Fibroblast of lung (primary cell): Measurements from ENCODE around the gene GRK1. TPM values are rescaled to one million over a fixed set of nuclear protein-coding genes. Genes with fewer than 3 reads are reported as not detected.
"Not testable (repeated sequence)": the region's sequence is repeated elsewhere in the genome, so short reads cannot be mapped to it uniquely, and the experiment has no call there.

ENCODE experiments used
- DNase-seq, 2 donors: peaks; one replicate each; pipeline versions ENCODE4 v3.0.0 to v3.0.0-alpha.2; 2010; ENCODE audit warnings: low read depth in 2 of 2
- H2AFZ ChIP-seq: 2 replicates; pipeline ENCODE4 v1.5.1; 2012; ENCODE audit warnings: low read length, control low read depth, inconsistent platforms
- H3K27ac ChIP-seq: 2 replicates; pipeline ENCODE4 v1.5.1; 2011; ENCODE audit warnings: low read length, control low read depth; ENCODE audit not compliant: insufficient read depth
- H3K27me3 ChIP-seq: 2 replicates; pipeline ENCODE4 v1.5.1; 2011; ENCODE audit warnings: mild to moderate bottlenecking, low read length; ENCODE audit not compliant: control insufficient read depth, insufficient read depth
- H3K36me3 ChIP-seq: 2 replicates; pipeline ENCODE4 v1.5.1; 2011; ENCODE audit warnings: low read length; ENCODE audit not compliant: control insufficient read depth, insufficient read depth
- H3K4me1 ChIP-seq: 2 replicates; pipeline ENCODE4 v1.5.1; 2011; ENCODE audit warnings: low read length; ENCODE audit not compliant: control insufficient read depth, insufficient read depth; ENCODE audit errors: extremely low read depth
- H3K4me2 ChIP-seq: 2 replicates; pipeline ENCODE4 v1.5.1; 2011; ENCODE audit warnings: low read length, control low read depth; ENCODE audit not compliant: insufficient read depth; ENCODE audit errors: extremely low read depth
- H3K4me3 ChIP-seq, 4 experiments: fragments of 200-600 bp in 1 of 4; sonication (generic) in 1 of 4; replicated peaks in 1 of 4; 2 replicates each; pipeline ENCODE4 v1.5.1; 2011 to 2016; ENCODE audit warnings: low read length in 4 of 4, low read depth in 3 of 4, mild to moderate bottlenecking in 3 of 4, control low read depth in 2 of 4, inconsistent platforms in 1 of 4, mixed read lengths in 1 of 4; ENCODE audit not compliant: insufficient read depth in 1 of 4; ENCODE audit errors: control extremely low read depth in 1 of 4
- H3K79me2 ChIP-seq: 2 replicates; pipeline ENCODE4 v1.5.1; 2012; ENCODE audit warnings: mild to moderate bottlenecking, low read length, inconsistent platforms; ENCODE audit not compliant: control insufficient read depth, insufficient read depth
- H3K9ac ChIP-seq: 2 replicates; pipeline ENCODE4 v1.5.1; 2011; ENCODE audit warnings: mild to moderate bottlenecking, low read length, control low read depth; ENCODE audit not compliant: insufficient read depth
- H3K9me3 ChIP-seq: 2 replicates; pipeline ENCODE4 v1.5.1; 2012; ENCODE audit warnings: low read depth, low read length; ENCODE audit not compliant: control insufficient read depth, insufficient read depth
- H4K20me1 ChIP-seq: 2 replicates; pipeline ENCODE4 v1.5.1; 2011; ENCODE audit warnings: low read length; ENCODE audit not compliant: control insufficient read depth, insufficient read depth; ENCODE audit errors: extremely low read depth
- EZH2 ChIP-seq: IDR thresholded peaks from 2 replicates; pipeline ENCODE4 v1.5.1; 2012; ENCODE audit warnings: low read length, control low read depth, mild to moderate bottlenecking; ENCODE audit errors: missing control alignments
- polyA plus RNA-seq, 2 donors: library from polyadenylated mRNA; depleted of rRNA in 1 of 2; stranded (reverse) in 1 of 2; unstranded in 1 of 2; fragments of >200 nt; gene quantifications; 2 replicates each; pipeline ENCODE4 v1.2.1, GENCODE V29; 2011 to 2012; ENCODE audit warnings: missing spikeins in 1 of 2
- total RNA-seq: library from RNA; depleted of rRNA; stranded (reverse); fragments of >200 nt; gene quantifications from 2 replicates; pipeline ENCODE4 v1.2.1, GENCODE V29; 2014
- TF ChIP-seq, protein P1 (sequence below), 2 donors: IDR thresholded peaks in 1 of 2; conservative IDR thresholded peaks in 1 of 2; 1 replicate in 1 of 2; 2 replicates in 1 of 2; pipeline ENCODE4 v1.5.1; 2011 to 2012; ENCODE audit warnings: low read length in 2 of 2, control low read depth in 1 of 2, inconsistent platforms in 1 of 2, low read depth in 1 of 2, mild to moderate bottlenecking in 1 of 2

GRK1 gene
- total and polyA plus RNA-seq, 2 donors (not counting 1 experiment from before 2014, with no cell fraction given), result 0.17 TPM; not detected in 1

DNA sequence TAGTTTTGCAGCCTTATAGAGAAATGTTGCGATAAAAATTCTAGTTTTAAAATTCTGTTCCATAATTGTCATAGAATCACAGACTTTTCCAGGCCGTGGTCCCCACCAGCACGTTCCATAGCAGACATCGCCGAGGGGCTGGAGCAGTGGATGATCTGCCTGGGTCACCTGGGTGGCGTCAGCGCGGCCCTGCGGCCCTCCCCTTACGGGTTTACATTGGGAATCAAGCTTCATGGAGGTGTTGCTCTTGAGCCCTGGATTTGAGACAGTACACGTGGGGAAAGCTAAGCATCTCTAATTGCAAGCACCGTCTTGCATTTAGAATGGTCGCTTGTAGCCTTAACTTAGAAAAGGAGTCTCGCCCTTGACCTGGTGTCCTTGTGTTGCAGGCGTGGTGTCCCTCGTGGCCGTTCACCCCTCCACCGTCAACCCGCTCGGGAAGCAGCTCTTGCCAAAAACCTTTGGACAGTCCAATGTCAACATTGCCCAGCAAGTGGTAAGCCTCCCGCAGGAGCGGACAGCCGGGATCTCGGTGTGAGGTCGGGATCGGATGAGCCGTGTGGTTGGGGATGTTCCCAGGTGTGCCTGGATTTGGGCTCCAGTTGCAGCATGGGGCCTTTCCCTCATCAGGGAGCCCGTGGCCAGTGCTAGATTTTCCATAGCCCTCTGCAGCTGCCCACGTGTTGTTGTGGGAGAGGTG lies 44.1 kb upstream of the GRK1 start:
- Histone ChIP-seq H4K20me1 (peaks cover 1% of the 10 kb centered on the region), H3K79me2 (peaks cover 24% of the 10 kb centered on the region), H2AFZ (no peak overlapping the region), H3K4me3 (no peak overlapping the region), H3K27me3 (no peaks in the 10 kb centered on the region), H3K36me3 (peaks cover 3% of the 10 kb centered on the region), H3K9ac (no peak overlapping the region), H3K4me1 (peaks cover 2% of the 10 kb centered on the region), H3K4me2 (no peak overlapping the region), H3K9me3 (no peaks in the 10 kb centered on the region), H3K27ac (no peak overlapping the region)
- no peak for DNase-seq
- TF ChIP-seq, protein P1, sequence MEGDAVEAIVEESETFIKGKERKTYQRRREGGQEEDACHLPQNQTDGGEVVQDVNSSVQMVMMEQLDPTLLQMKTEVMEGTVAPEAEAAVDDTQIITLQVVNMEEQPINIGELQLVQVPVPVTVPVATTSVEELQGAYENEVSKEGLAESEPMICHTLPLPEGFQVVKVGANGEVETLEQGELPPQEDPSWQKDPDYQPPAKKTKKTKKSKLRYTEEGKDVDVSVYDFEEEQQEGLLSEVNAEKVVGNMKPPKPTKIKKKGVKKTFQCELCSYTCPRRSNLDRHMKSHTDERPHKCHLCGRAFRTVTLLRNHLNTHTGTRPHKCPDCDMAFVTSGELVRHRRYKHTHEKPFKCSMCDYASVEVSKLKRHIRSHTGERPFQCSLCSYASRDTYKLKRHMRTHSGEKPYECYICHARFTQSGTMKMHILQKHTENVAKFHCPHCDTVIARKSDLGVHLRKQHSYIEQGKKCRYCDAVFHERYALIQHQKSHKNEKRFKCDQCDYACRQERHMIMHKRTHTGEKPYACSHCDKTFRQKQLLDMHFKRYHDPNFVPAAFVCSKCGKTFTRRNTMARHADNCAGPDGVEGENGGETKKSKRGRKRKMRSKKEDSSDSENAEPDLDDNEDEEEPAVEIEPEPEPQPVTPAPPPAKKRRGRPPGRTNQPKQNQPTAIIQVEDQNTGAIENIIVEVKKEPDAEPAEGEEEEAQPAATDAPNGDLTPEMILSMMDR (conservative IDR thresholded peaks at IDR 0.05 in 1 of 2, IDR thresholded peaks at IDR 0.05 in 1 of 2; ENCODE audit: low read depth in 1 of 2, low read length in 2 of 2), result no peak

DNA sequence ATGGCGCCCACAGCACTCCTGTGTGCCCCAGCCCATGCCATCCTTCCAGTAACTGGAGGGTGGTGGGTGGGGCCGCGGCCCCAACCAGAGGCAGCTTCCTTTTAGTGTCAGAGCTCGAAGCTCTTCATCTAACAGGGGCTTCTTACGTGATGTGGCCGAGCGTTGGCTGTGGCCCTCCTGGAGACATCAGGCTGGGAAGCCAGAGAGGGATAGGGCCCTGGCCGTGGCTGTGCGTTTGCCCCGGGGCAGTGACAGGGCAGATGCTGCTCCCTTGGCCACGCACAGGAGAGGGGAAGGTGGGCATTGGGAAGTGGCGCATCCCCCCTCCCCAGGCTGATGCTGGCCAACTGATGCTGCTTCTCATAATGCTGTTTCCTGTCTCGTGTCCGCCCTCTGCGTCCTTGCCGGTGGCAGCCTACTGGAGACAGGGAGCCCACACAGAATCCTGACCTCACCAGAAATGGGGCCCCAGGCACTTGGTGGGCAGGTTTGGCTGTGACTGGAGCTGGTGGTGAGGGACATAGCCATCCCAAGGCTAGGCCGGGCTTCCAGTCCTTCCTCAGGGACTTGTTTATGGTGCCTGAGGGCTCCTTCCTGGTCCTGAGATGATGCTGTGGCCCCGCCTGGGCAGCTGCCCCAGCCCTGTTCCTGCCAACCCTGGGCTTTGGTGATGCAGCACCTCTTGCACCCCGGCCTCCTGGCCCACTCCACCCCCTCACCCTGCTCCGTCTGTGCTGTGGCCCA lies 43.4 kb upstream of the GRK1 start:
- no peak for TF ChIP-seq EZH2
- TF ChIP-seq, protein P1 (conservative IDR thresholded peaks at IDR 0.05 in 1 of 2, IDR thresholded peaks at IDR 0.05 in 1 of 2; ENCODE audit: low read depth in 1 of 2, low read length in 2 of 2), result no peak
- H3K27me3 ChIP-seq, result no peaks in the 10 kb centered on the region
- no peak overlapping the region for H3K27ac ChIP-seq
- H3K36me3 ChIP-seq, result peaks cover 3% of the 10 kb centered on the region
- H3K9me3 ChIP-seq, result no peaks in the 10 kb centered on the region
- no peak overlapping the region for H3K4me3 ChIP-seq
- peaks cover 2% of the 10 kb centered on the region for H3K4me1 ChIP-seq
- DNase-seq, result no peak
- no peak overlapping the region for H2AFZ ChIP-seq
- H3K4me2 ChIP-seq, result no peak overlapping the region
- H3K9ac ChIP-seq, result no peak overlapping the region
- H3K79me2 ChIP-seq, result peaks cover 24% of the 10 kb centered on the region
- H4K20me1 ChIP-seq, result peaks cover 1% of the 10 kb centered on the region

DNA sequence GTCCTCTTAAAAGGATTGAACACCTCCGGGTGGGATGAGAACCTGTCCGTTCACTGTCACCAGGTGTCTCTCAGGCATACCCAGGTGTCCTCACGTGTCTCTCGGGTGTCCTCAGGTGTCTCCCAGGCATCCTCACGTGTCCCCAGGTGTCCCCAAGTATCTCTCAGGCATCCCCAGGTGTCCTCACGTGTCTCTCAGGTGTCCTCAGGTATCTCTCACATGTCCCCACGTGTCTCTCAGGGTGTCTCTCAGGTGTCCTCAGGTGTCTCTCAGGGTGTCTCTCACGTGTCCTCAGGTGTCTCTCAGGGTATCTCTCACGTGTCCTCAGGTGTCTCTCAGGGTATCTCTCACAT lies 42.8 kb upstream of the GRK1 start:
- Histone ChIP-seq H4K20me1 (peaks cover 1% of the 10 kb centered on the region), H3K79me2 (peaks cover 29% of the 10 kb centered on the region)
- peak in 1 of 2 donors; percentile 4 for DNase-seq

DNA sequence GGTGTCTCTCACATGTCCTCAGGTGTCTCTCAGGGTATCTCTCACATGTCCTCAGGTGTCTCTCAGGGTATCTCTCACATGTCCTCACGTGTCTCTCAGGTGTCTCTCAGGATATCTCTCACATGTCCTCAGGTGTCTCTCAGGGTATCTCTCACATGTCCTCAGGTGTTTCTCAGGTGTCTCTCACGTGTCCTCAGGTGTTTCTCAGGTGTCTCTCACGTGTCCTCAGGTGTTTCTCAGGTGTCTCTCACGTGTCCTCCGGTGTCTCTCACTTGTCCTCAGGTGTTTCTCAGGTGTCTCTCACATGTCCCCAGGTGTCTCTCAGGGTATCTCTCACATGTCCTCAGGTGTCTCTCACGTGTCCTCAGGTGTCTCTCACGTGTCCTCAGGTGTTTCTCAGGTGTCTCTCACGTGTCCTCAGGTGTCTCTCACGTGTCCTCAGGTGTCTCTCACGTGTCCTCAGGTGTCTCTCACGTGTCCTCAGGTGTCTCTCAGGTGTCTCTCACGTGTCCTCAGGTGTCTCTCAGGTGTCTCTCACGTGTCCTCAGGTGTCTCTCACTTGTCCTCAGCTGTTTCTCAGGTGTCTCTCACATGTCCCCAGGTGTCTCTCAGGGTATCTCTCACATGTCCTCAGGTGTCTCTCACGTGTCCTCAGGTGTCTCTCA lies 42.2 kb upstream of the GRK1 start:
- H3K27ac ChIP-seq, H3K36me3 ChIP-seq, H3K4me1 ChIP-seq, H3K4me2 ChIP-seq, H3K27me3 ChIP-seq, H3K9me3 ChIP-seq, H3K9ac ChIP-seq, DNase-seq, H3K4me3 ChIP-seq, H2AFZ ChIP-seq, H4K20me1 ChIP-seq: not testable (repeated sequence)
- peaks cover 31% of the 10 kb centered on the region for H3K79me2 ChIP-seq

More for the DNA sequence above, 42.8 kb upstream of the GRK1 start:
- H3K27ac ChIP-seq, result no peak overlapping the region
- H3K27me3 ChIP-seq, result no peaks in the 10 kb centered on the region
- H3K4me1 ChIP-seq, result peaks cover 2% of the 10 kb centered on the region
- H3K4me3 ChIP-seq, result no peak overlapping the region
- no peak for TF ChIP-seq EZH2
- TF ChIP-seq, protein P1 (conservative IDR thresholded peaks at IDR 0.05 in 1 of 2, IDR thresholded peaks at IDR 0.05 in 1 of 2; ENCODE audit: low read depth in 1 of 2, low read length in 2 of 2), result no peak
- H2AFZ ChIP-seq, result no peak overlapping the region
- H3K4me2 ChIP-seq, result no peak overlapping the region
- no peak overlapping the region for H3K9ac ChIP-seq
- peaks cover 3% of the 10 kb centered on the region for H3K36me3 ChIP-seq
- no peaks in the 10 kb centered on the region for H3K9me3 ChIP-seq
